Naive thymus-derived CD4-positive, alpha-beta T cell (primary cell): ENCODE measurements around the gene SLC46A3. TPM values are rescaled to one million over a fixed set of nuclear protein-coding genes. Genes with fewer than 3 reads are reported as not detected.

Experiments used
- ATAC-seq: fragments of 150-1000 bp; cut with Tn5 transposase; 2 replicates; pipeline ENCODE4 v1.10.0; 2021; ENCODE audit warnings: mild to moderate bottlenecking, moderate library complexity
- CTCF ChIA-PET: fragments of 350-600 bp; sonication (Branson Sonifier 250); formaldehyde crosslinking; loops from one replicate; lab custom pipeline; 2021; ENCODE audit warnings: antibody characterized with exemption; lab: Charles Lee
- POLR2A ChIA-PET: fragments of 350-600 bp; sonication (Branson Sonifier 250); formaldehyde crosslinking; loops from one replicate; lab custom pipeline; 2021; ENCODE audit warnings: antibody characterized with exemption, inconsistent platforms; lab: Charles Lee
- DNase-seq, 9 donors: peaks; one replicate each; pipeline versions ENCODE4 v3.0.0 to v3.0.0-alpha.2; 2020 to 2022; ENCODE audit warnings: mixed read lengths in 1 of 9
- H3K27ac ChIP-seq: one replicate; pipeline ENCODE4 v1.7.0; 2013; ENCODE audit warnings: mild to moderate bottlenecking, low read depth, low read length, moderate library complexity
- H3K27me3 ChIP-seq, 2 donors: one replicate each; pipeline ENCODE4 v1.7.0; 2013; ENCODE audit warnings: low read length in 2 of 2, mild to moderate bottlenecking in 2 of 2, moderate library complexity in 2 of 2; ENCODE audit not compliant: control insufficient read depth in 2 of 2, insufficient read depth in 2 of 2
- H3K36me3 ChIP-seq, 3 experiments: 1 replicate in 2 of 3; 2 replicates in 1 of 3; pipeline ENCODE4 v1.7.0; 2013; ENCODE audit warnings: low read length in 3 of 3, mild to moderate bottlenecking in 3 of 3, moderate library complexity in 1 of 3; ENCODE audit not compliant: insufficient read depth in 3 of 3, control insufficient read depth in 2 of 3
- H3K4me1 ChIP-seq, 2 donors: one replicate each; pipeline ENCODE4 v1.7.0; 2013; ENCODE audit warnings: low read length in 2 of 2, mild to moderate bottlenecking in 2 of 2, moderate library complexity in 1 of 2; ENCODE audit not compliant: control insufficient read depth in 2 of 2, insufficient read depth in 2 of 2
- H3K4me3 ChIP-seq: 2 replicates; pipeline ENCODE4 v1.7.0; 2013; ENCODE audit warnings: mild to moderate bottlenecking, low read length
- H3K9me3 ChIP-seq, 3 experiments: 1 replicate in 2 of 3; 2 replicates in 1 of 3; pipeline ENCODE4 v1.7.0; 2013; ENCODE audit warnings: low read length in 3 of 3; ENCODE audit not compliant: control insufficient read depth in 2 of 3
- H3K27ac Mint-ChIP-seq, 9 donors: one replicate each; pipeline ENCODE4 v1.8.0; 2020 to 2022; ENCODE audit warnings: mixed read lengths in 9 of 9, mild to moderate bottlenecking in 8 of 9, moderate library complexity in 5 of 9, inconsistent platforms in 2 of 9
- H3K27me3 Mint-ChIP-seq, 5 donors: one replicate each; pipeline ENCODE4 v1.8.0; 2021 to 2022; ENCODE audit warnings: mixed read lengths in 5 of 5, mild to moderate bottlenecking in 1 of 5
- H3K36me3 Mint-ChIP-seq, 5 donors: one replicate each; pipeline ENCODE4 v1.8.0; 2020 to 2022; ENCODE audit warnings: mixed read lengths in 5 of 5, mild to moderate bottlenecking in 3 of 5, inconsistent platforms in 1 of 5
- H3K4me1 Mint-ChIP-seq, 7 donors: one replicate each; pipeline ENCODE4 v1.8.0; 2020 to 2022; ENCODE audit warnings: mixed read lengths in 7 of 7, mild to moderate bottlenecking in 3 of 7, inconsistent platforms in 1 of 7
- H3K4me3 Mint-ChIP-seq, 10 donors: one replicate each; pipeline ENCODE4 v1.8.0; 2020 to 2022; ENCODE audit warnings: mild to moderate bottlenecking in 10 of 10, mixed read lengths in 10 of 10, moderate library complexity in 6 of 10, inconsistent platforms in 2 of 10
- H3K9me3 Mint-ChIP-seq, 11 donors: one replicate each; pipeline ENCODE4 v1.8.0; 2020 to 2022; ENCODE audit warnings: mixed read lengths in 11 of 11, mild to moderate bottlenecking in 4 of 11, inconsistent platforms in 1 of 11, moderate library complexity in 1 of 11
- intact Hi-C, 2 donors: fragments of 100-400 bp; cut with micrococcal nuclease; formaldehyde crosslinking; loops; one replicate each; pipeline ENCODE4 v1.15.1; 2023
- polyA plus RNA-seq, 2 donors: library from polyadenylated mRNA; unstranded; fragments of 300-500 nt; fragmentation: Illumina TruSeq; gene quantifications; one replicate each; pipeline ENCODE4 v1.2.3, GENCODE V29; 2021
- total RNA-seq, 6 experiments: library from RNA in 5 of 6; stranded (reverse) in 5 of 6; gene quantifications; 1 replicate in 5 of 6; 2 replicates in 1 of 6; pipeline ENCODE4 v1.2.3 and lab custom pipeline; 2021 to 2026

The SLC46A3 gene
- total and polyA plus RNA-seq, 7 experiments from 2014 or later = 11.1 to 39.8 (median 21.8) TPM

- no peaks in the 10 kb centered on the region for H3K27me3 Mint-ChIP-seq
- ChIA-PET CTCF (interaction anchor here (1.5 kb wide), 1 partner anchor 154 kb away, joined by 3 read pairs; no protein-coding TSS in a partner anchor), POLR2A (interaction anchor here (0.6 to 2.3 kb wide), 7 partner anchors 10 to 522 kb away, joined by 3 to 20 read pairs (median 6); partner anchors contain the start of gene SLC46A3)
- H3K4me1 Mint-ChIP-seq = peaks cover 38 to 84% (median 69%) of the 10 kb centered on the region in 7 donors
- ATAC-seq (peak; percentile 95), DNase-seq (peak; percentile 83 to 96 (median 93))
- Histone ChIP-seq H3K9me3 (no peaks in the 10 kb centered on the region), H3K27ac (peak within 1 kb of the TSS; percentile 96), H3K36me3 (peaks cover 0 to 20% (median 10%) of the 10 kb centered on the region in 3 experiments), H3K27me3 (no peaks in the 10 kb centered on the region), H3K4me3 (peak within 1 kb of the TSS; percentile 86), H3K4me1 (peaks cover 25 to 29% of the 10 kb centered on the region in 2 donors)
- intact Hi-C loops = loop anchor here (1.0 to 10.0 kb wide), 13 partner anchors 23 to 1958 kb away; partner anchors contain the start of genes LNX2 (in 2 of the 2), PAN3 (in 1 of the 2), RPL21 (in 1 of the 2) and SLC7A1 (in 1 of the 2)
- peak within 1 kb of the TSS; percentile 94 to 99 (median 99) for H3K27ac Mint-ChIP-seq
- peaks cover 4 to 31% (median 10%) of the 10 kb centered on the region in 5 donors for H3K36me3 Mint-ChIP-seq
- H3K9me3 Mint-ChIP-seq = peaks cover 0 to 3% (median 0%) of the 10 kb centered on the region in 11 donors
- H3K4me3 Mint-ChIP-seq = peak within 1 kb of the TSS; percentile 88 to 100 (median 98)
These were observed 59.8 kb downstream of the SLC46A3 start, which contains the start of gene POMP for GRCh38 chr13:28658796-28659620. Gene POMP, plus strand, starts transcription at chr13:28659130. Its CDS starts 55 bp downstream, at chr13:28659185.

- peak overlapping the region; percentile 86 for H3K4me3 ChIP-seq
- DNase-seq (peak in 1 of 9 donors; percentile 32), ATAC-seq (no peak)
- CTCF ChIA-PET = interaction anchor here (1.5 kb wide), 1 partner anchor 153 kb away, joined by 3 read pairs; no protein-coding TSS in a partner anchor
- H3K27me3 ChIP-seq = no peaks in the 10 kb centered on the region
- Mint-ChIP-seq H3K27ac (peak overlapping the region; percentile 94 to 99 (median 99)), H3K4me3 (peak overlapping the region; percentile 88 to 100 (median 98)), H3K27me3 (no peaks in the 10 kb centered on the region), H3K4me1 (peaks cover 38 to 80% (median 68%) of the 10 kb centered on the region in 7 donors), H3K9me3 (peaks cover 0 to 3% (median 0%) of the 10 kb centered on the region in 11 donors), H3K36me3 (peaks cover 4 to 31% (median 10%) of the 10 kb centered on the region in 5 donors)
- POLR2A ChIA-PET = interaction anchor here (0.8 to 2.3 kb wide), 6 partner anchors 10 to 519 kb away, joined by 3 to 20 read pairs (median 7); partner anchors contain the start of gene SLC46A3
- no peaks in the 10 kb centered on the region for H3K9me3 ChIP-seq
- H3K27ac ChIP-seq = peak overlapping the region; percentile 96
- intact Hi-C loops = loop anchor here (2.0 to 10.0 kb wide), 6 partner anchors 166 to 1959 kb away; partner anchors contain the start of genes RPL21 (in 1 of the 2), SLC7A1 (in 1 of the 2), USP12 (in 1 of the 2) and USPL1 (in 1 of the 2)
- H3K4me1 ChIP-seq = peaks cover 25 to 29% of the 10 kb centered on the region in 2 donors
- H3K36me3 ChIP-seq = peaks cover 0 to 15% (median 4%) of the 10 kb centered on the region in 3 experiments
These were observed 60.3 kb downstream of the SLC46A3 start for GRCh38 chr13:28658539-28658795.

GRCh38 chr13:28657784-28658538 is 60.8 kb downstream of the SLC46A3 start:
- Histone ChIP-seq H3K9me3 (no peaks in the 10 kb centered on the region), H3K4me1 (peaks cover 25 to 29% of the 10 kb centered on the region in 2 donors), H3K27me3 (no peaks in the 10 kb centered on the region), H3K36me3 (peaks cover 0 to 12% (median 4%) of the 10 kb centered on the region in 3 experiments), H3K27ac (peak overlapping the region; percentile 96), H3K4me3 (peak overlapping the region; percentile 86)
- Mint-ChIP-seq H3K27ac (peak overlapping the region; percentile 94 to 99 (median 99)), H3K27me3 (no peaks in the 10 kb centered on the region), H3K4me3 (peak overlapping the region; percentile 88 to 100 (median 98)), H3K9me3 (peaks cover 0 to 3% (median 0%) of the 10 kb centered on the region in 11 donors), H3K4me1 (peaks cover 38 to 79% (median 68%) of the 10 kb centered on the region in 7 donors), H3K36me3 (peaks cover 4 to 31% (median 10%) of the 10 kb centered on the region in 5 donors)
- ATAC-seq (no peak), DNase-seq (peak in 1 of 9 donors; percentile 11)
- ChIA-PET POLR2A (interaction anchor here (0.8 to 2.3 kb wide), 5 partner anchors 9 to 518 kb away, joined by 5 to 20 read pairs (median 8); partner anchors contain the start of gene SLC46A3), CTCF (interaction anchor here (1.5 kb wide), 1 partner anchor 152 kb away, joined by 3 read pairs; no protein-coding TSS in a partner anchor)
- intact Hi-C loops = loop anchor here (2.0 to 10.0 kb wide), 6 partner anchors 165 to 1959 kb away; partner anchors contain the start of genes RPL21 (in 1 of the 2), SLC7A1 (in 1 of the 2), USP12 (in 1 of the 2) and USPL1 (in 1 of the 2)

GRCh38 chr13:28655561-28655960 is 63.2 kb downstream of the SLC46A3 start:
- peaks cover 0 to 10% (median 0%) of the 10 kb centered on the region in 3 experiments for H3K36me3 ChIP-seq
- no peak for ATAC-seq
- ChIA-PET POLR2A (interaction anchor here (1.4 kb wide), 1 partner anchor 63 kb away, joined by 7 read pairs; the partner anchor contains the start of gene SLC46A3), CTCF (no interaction called here)
- no peaks in the 10 kb centered on the region for H3K27me3 ChIP-seq
- Mint-ChIP-seq H3K4me3 (no peak overlapping the region), H3K4me1 (peaks cover 21 to 55% (median 45%) of the 10 kb centered on the region in 7 donors), H3K27ac (peak overlapping the region in 6 of 9 donors; percentile 10 to 76 (median 64)), H3K27me3 (no peaks in the 10 kb centered on the region), H3K36me3 (peaks cover 0 to 23% (median 4%) of the 10 kb centered on the region in 5 donors), H3K9me3 (peaks cover 0 to 1% (median 0%) of the 10 kb centered on the region in 11 donors)
- H3K27ac ChIP-seq = no peak overlapping the region
- H3K4me3 ChIP-seq = no peak overlapping the region
- no peak for DNase-seq
- H3K4me1 ChIP-seq = peaks cover 18 to 23% of the 10 kb centered on the region in 2 donors
- intact Hi-C loops = loop anchor here (5.0 to 10.0 kb wide), 3 partner anchors 939 to 1962 kb away; partner anchors contain the start of genes RPL21 (in 1 of the 2), SLC7A1 (in 1 of the 2) and USPL1 (in 1 of the 2)
- H3K9me3 ChIP-seq = no peaks in the 10 kb centered on the region

GRCh38 chr13:28654276-28654675 is 64.5 kb downstream of the SLC46A3 start:
- H3K27ac ChIP-seq = no peak overlapping the region
- Mint-ChIP-seq H3K4me1 (peaks cover 16 to 46% (median 33%) of the 10 kb centered on the region in 7 donors), H3K9me3 (peaks cover 0 to 1% (median 0%) of the 10 kb centered on the region in 11 donors), H3K27ac (no peak overlapping the region), H3K36me3 (peaks cover 0 to 24% (median 4%) of the 10 kb centered on the region in 5 donors), H3K27me3 (no peaks in the 10 kb centered on the region), H3K4me3 (no peak overlapping the region)
- H3K4me1 ChIP-seq = peaks cover 9 to 11% of the 10 kb centered on the region in 2 donors
- intact Hi-C loops = loop anchor here in 1 of 2 donors (10.0 kb wide), 1 partner anchor 941 kb away; the partner anchor contains the start of gene SLC7A1
- H3K36me3 ChIP-seq = peaks cover 0 to 8% (median 0%) of the 10 kb centered on the region in 3 experiments
- no peaks in the 10 kb centered on the region for H3K27me3 ChIP-seq
- no peak overlapping the region for H3K4me3 ChIP-seq
- no peaks in the 10 kb centered on the region for H3K9me3 ChIP-seq
- ChIA-PET POLR2A (no interaction called here), CTCF (no interaction called here)
- ATAC-seq (no peak), DNase-seq (no peak)
